IPS-20b (cell line): ENCODE data around the gene USP7.

Experiments
- H3K27ac ChIP-seq: one replicate; pipeline ENCODE4 v1.5.1; 2013; ENCODE audit warnings: low read length
- H3K27me3 ChIP-seq: 2 replicates; pipeline ENCODE4 v1.6.1; 2013; ENCODE audit warnings: mild to moderate bottlenecking, low read length, inconsistent platforms; ENCODE audit not compliant: insufficient read depth
- H3K36me3 ChIP-seq: 2 replicates; pipeline ENCODE4 v1.6.1; 2013; ENCODE audit warnings: low read depth, mild to moderate bottlenecking, inconsistent platforms, low read length, moderate library complexity; ENCODE audit not compliant: insufficient read depth
- H3K4me1 ChIP-seq: 2 replicates; pipeline ENCODE4 v1.6.1; 2013; ENCODE audit warnings: mild to moderate bottlenecking, control low read depth, inconsistent platforms, low read length, moderate library complexity; ENCODE audit not compliant: insufficient read depth
- H3K4me3 ChIP-seq: 2 replicates; pipeline ENCODE4 v1.5.1; 2013; ENCODE audit warnings: mild to moderate bottlenecking, low read length, inconsistent platforms
- H3K9ac ChIP-seq: 2 replicates; pipeline ENCODE4 v1.6.1; 2013; ENCODE audit warnings: low read depth, mild to moderate bottlenecking, inconsistent platforms, low read length, moderate library complexity
- H3K9me3 ChIP-seq: 2 replicates; pipeline ENCODE4 v1.6.1; 2013; ENCODE audit warnings: mild to moderate bottlenecking, low read depth, low read length, inconsistent platforms; ENCODE audit not compliant: insufficient read depth

The USP7 gene

DNA sequence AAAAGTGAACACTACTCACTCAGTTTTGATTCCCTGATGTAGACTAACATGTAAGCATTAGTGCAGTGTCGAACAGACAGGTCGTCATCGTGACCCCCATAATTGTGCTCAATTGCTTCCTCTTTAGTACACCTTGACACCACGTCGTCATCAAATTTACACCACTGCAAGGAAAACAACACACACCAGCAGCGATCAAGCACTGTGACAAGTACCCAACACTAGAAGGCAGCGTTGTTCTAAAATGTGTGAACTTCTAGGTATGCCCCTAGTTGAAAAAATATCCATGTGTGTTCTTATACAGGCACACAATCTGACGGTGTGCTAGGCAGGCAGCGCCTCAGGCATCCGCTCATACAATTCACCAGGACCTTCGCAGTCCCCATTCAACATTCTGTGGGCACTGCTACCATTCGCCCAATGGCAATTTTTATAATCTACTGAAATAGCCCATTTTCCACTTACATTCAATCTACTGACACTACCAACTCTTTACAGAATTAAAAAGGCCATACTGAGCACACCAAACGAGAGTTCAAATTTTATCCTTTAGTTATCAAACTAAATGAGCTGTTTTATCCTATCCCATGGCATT lies 58.4 kb downstream of the USP7 start:
- Histone ChIP-seq H3K27ac (no peak overlapping the region), H3K27me3 (no peaks in the 10 kb centered on the region), H3K4me3 (no peak overlapping the region), H3K9ac (no peak overlapping the region), H3K9me3 (no peaks in the 10 kb centered on the region), H3K36me3 (peaks cover 97% of the 10 kb centered on the region), H3K4me1 (no peaks in the 10 kb centered on the region; the same call in 1 of the 2 replicates)

GRCh38 chr16:8904018-8904430 lies 59.7 kb downstream of the USP7 start:
- no peaks in the 10 kb centered on the region for H3K9me3 ChIP-seq
- H3K4me1 ChIP-seq: no peaks in the 10 kb centered on the region; the same call in 1 of the 2 replicates
- no peak overlapping the region for H3K9ac ChIP-seq
- H3K4me3 ChIP-seq: no peak overlapping the region
- H3K27me3 ChIP-seq: no peaks in the 10 kb centered on the region
- no peak overlapping the region for H3K27ac ChIP-seq
- peaks cover 98% of the 10 kb centered on the region for H3K36me3 ChIP-seq

- H3K36me3 ChIP-seq: peaks cover 98% of the 10 kb centered on the region
- H3K9me3 ChIP-seq: no peaks in the 10 kb centered on the region
- no peak overlapping the region for H3K27ac ChIP-seq
Measured at GRCh38 chr16:8903004-8903403, 60.7 kb downstream of the USP7 start.

GRCh38 chr16:8901320-8901861 lies 62.3 kb downstream of the USP7 start:
- Histone ChIP-seq H3K27ac (no peak overlapping the region), H3K36me3 (peaks cover 96% of the 10 kb centered on the region)

More at GRCh38 chr16:8903004-8903403, 60.7 kb downstream of the USP7 start:
- no peaks in the 10 kb centered on the region for H3K27me3 ChIP-seq
- no peak overlapping the region for H3K9ac ChIP-seq
- no peaks in the 10 kb centered on the region for H3K4me1 ChIP-seq
- H3K4me3 ChIP-seq: no peak overlapping the region

GRCh38 chr16:8900343-8900742 lies 63.4 kb downstream of the USP7 start:
- Histone ChIP-seq H3K9ac (no peak overlapping the region), H3K9me3 (no peaks in the 10 kb centered on the region), H3K4me1 (no peaks in the 10 kb centered on the region), H3K27ac (no peak overlapping the region), H3K27me3 (no peaks in the 10 kb centered on the region), H3K4me3 (no peak overlapping the region), H3K36me3 (peaks cover 96% of the 10 kb centered on the region)

More at GRCh38 chr16:8901320-8901861, 62.3 kb downstream of the USP7 start:
- no peak overlapping the region for H3K4me3 ChIP-seq
- no peaks in the 10 kb centered on the region for H3K4me1 ChIP-seq
- H3K27me3 ChIP-seq: no peaks in the 10 kb centered on the region
- H3K9ac ChIP-seq: no peak overlapping the region
- H3K9me3 ChIP-seq: no peaks in the 10 kb centered on the region

DNA sequence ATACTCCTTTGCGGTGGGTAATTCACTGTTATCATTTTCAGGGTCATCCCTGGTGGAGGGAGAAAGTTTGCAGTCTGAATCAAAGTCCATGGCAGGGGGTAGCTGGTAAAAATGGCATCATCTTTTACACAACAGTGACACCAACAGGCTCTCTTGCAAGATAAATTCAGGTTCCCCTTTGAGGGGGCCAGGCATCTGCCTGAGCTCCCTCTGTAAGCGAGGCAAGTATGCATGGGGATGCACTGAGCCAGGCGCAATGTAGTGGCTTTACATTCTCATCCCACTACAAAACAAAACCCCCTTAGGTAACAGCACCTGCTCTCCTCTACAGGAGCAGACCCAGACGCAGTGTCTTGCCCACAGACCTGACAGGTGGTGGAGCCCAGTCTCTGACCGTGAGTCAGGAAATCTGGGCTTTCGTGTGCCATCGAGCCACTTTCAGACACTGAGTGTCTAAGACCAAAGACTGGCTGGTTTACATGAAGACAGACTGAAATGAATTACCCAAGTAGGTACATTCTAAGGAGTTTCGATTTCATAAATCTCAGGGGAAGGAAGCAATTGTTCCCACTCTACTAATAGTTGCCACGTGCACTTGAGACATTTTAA lies 63.9 kb downstream of the USP7 start:
- no peaks in the 10 kb centered on the region for H3K9me3 ChIP-seq
- no peaks in the 10 kb centered on the region for H3K4me1 ChIP-seq

GRCh38 chr16:8898660-8899318 lies 64.9 kb downstream of the USP7 start:
- Histone ChIP-seq H3K27me3 (no peaks in the 10 kb centered on the region), H3K9ac (no peak overlapping the region), H3K9me3 (no peaks in the 10 kb centered on the region), H3K27ac (no peak overlapping the region), H3K4me1 (no peaks in the 10 kb centered on the region), H3K36me3 (peaks cover 98% of the 10 kb centered on the region), H3K4me3 (no peak overlapping the region)

More for the DNA sequence above, 63.9 kb downstream of the USP7 start:
- no peak overlapping the region for H3K9ac ChIP-seq
- H3K36me3 ChIP-seq: peaks cover 96% of the 10 kb centered on the region
- H3K4me3 ChIP-seq: no peak overlapping the region
- no peaks in the 10 kb centered on the region for H3K27me3 ChIP-seq
- no peak overlapping the region for H3K27ac ChIP-seq

GRCh38 chr16:8894736-8895334 lies 68.9 kb downstream of the USP7 start:
- Histone ChIP-seq H3K36me3 (peaks cover 99% of the 10 kb centered on the region), H3K9me3 (no peaks in the 10 kb centered on the region), H3K4me3 (no peak overlapping the region), H3K27me3 (no peaks in the 10 kb centered on the region), H3K9ac (no peak overlapping the region), H3K4me1 (no peaks in the 10 kb centered on the region), H3K27ac (no peak overlapping the region)

DNA sequence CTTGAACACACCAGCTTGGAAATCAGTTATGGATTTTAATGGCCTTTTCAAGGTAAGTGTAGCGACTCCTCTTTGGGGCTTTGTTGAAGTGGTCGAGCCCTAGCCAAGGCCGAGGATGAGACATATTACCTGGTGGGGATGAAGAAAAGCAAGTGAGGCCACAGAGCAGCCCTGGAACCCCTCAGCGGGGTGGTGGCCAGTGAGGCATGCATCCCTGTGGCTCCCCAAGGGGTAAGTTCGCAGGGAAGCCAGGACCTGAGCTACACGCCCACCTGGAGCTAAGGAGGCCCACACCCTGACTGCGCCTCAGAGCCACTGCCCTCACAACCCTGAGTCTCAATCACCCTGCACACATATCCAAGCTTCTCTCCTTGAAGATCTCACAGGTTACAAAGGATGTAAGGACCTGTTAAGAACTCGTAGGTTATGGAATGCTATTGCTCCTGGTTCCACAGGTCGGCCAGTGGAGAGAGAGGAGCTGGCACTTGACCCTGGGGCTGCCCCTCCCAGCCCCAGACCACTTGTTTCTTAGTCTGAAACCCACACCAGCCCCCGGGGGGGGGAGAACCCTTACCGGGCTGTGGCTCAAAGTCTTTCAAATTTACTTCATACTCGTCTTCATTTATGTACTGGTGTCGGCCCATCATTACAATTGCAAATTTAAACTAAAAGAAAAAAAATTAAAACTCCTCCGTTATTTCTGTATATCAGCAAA lies 69.6 kb downstream of the USP7 start:
- Histone ChIP-seq H3K36me3 (peaks cover 94% of the 10 kb centered on the region), H3K9ac (no peak overlapping the region), H3K27ac (no peak overlapping the region), H3K27me3 (no peaks in the 10 kb centered on the region), H3K4me1 (no peaks in the 10 kb centered on the region), H3K9me3 (no peaks in the 10 kb centered on the region), H3K4me3 (no peak overlapping the region)

GRCh38 chr16:8893426-8893825 lies 70.3 kb downstream of the USP7 start:
- Histone ChIP-seq H3K9ac (no peak overlapping the region), H3K27me3 (no peaks in the 10 kb centered on the region), H3K36me3 (peaks cover 89% of the 10 kb centered on the region), H3K4me1 (no peaks in the 10 kb centered on the region), H3K27ac (no peak overlapping the region), H3K9me3 (no peaks in the 10 kb centered on the region), H3K4me3 (no peak overlapping the region)

DNA sequence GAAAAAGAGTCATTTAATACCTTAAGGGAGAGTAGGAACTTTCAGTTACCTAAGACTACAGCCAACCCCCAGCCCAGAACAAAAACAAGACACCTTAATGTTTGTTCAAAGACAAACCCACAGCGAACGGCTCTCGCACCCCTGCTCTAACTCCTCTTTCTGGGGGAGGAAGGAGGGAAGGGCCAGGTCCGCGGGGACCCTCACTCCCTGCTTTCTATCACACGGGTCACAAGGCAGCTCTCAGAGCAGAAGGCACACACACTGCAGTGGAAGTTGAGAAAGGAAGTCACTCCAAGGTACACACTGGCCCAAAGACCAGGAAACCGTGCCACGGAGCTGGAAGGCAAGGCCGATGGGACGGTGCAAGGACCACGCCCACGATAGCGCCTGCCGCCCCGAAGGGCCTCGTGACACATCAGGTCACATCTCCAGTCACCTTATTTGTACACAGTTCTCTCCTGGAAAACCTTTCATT lies 71.6 kb downstream of the USP7 start:
- H3K4me3 ChIP-seq: no peak overlapping the region
- peaks cover 90% of the 10 kb centered on the region for H3K36me3 ChIP-seq
- no peak overlapping the region for H3K9ac ChIP-seq
- H3K27ac ChIP-seq: no peak overlapping the region
- H3K9me3 ChIP-seq: no peaks in the 10 kb centered on the region
- no peaks in the 10 kb centered on the region for H3K4me1 ChIP-seq
- H3K27me3 ChIP-seq: no peaks in the 10 kb centered on the region
